ENCODE data around the gene DCUN1D5.

- TF ChIP-seq CREM (IDR thresholded peaks at IDR 0.05) (no peak), CREM (CRISPR knock-in tag; IDR thresholded peaks at IDR 0.05) (no peak), MED13 (CRISPR knock-in tag; IDR thresholded peaks at IDR 0.05) (no peak), EZH2 (conservative IDR thresholded peaks at IDR 0.05; ENCODE audit: low read depth, low read length) (no peak), ATF2 (CRISPR knock-in tag; IDR thresholded peaks at IDR 0.05) (no peak), ZNF124 (CRISPR knock-in tag; IDR thresholded peaks at IDR 0.05) (no peak), HNRNPUL1 (IDR thresholded peaks at IDR 0.05; ENCODE audit: low read depth, low read length) (no peak), PRDM15 (CRISPR knock-in tag; IDR thresholded peaks at IDR 0.05) (no peak), ZFP62 (CRISPR knock-in tag; IDR thresholded peaks at IDR 0.05) (no peak), MYNN (CRISPR knock-in tag; IDR thresholded peaks at IDR 0.05; ENCODE audit: low read depth) (no peak), ZNF562 (CRISPR knock-in tag; IDR thresholded peaks at IDR 0.05; ENCODE audit: borderline replicate concordance) (no peak), ZNF496 (CRISPR knock-in tag; IDR thresholded peaks at IDR 0.05; ENCODE audit: insufficient replicate concordance) (no peak), ZNF766 (CRISPR knock-in tag; IDR thresholded peaks at IDR 0.05; ENCODE audit: borderline replicate concordance) (no peak), JUND (CRISPR knock-in tag; IDR thresholded peaks at IDR 0.05) (no peak), XRCC5 (optimal IDR thresholded peaks at IDR 0.05; ENCODE audit: low read length) (no peak)
Observed at GRCh38 chr11:103035216-103035615, 56.7 kb downstream of the DCUN1D5 start.
